Urinary bladder (tissue), 4 donors: Measurements from ENCODE around the gene PNRC2. TPM values are rescaled to one million over a fixed set of nuclear protein-coding genes. Genes with fewer than 3 reads are reported as not detected.
A peak's percentile ranks its signal among the peaks of the same experiment; 100 is the strongest.

Experiments used
- DNase-seq: peaks from one replicate; pipeline ENCODE4 v3.0.0-alpha.2; 2015; ENCODE audit errors: extremely low spot score
- H3K27ac ChIP-seq: one replicate; pipeline ENCODE4 v1.5.1; 2013; ENCODE audit warnings: low read depth, mild to moderate bottlenecking, moderate library complexity
- H3K36me3 ChIP-seq: one replicate; pipeline ENCODE4 v1.6.1; 2013; ENCODE audit warnings: mild to moderate bottlenecking, moderate library complexity; ENCODE audit not compliant: insufficient read depth
- H3K4me1 ChIP-seq: one replicate; pipeline ENCODE4 v1.6.1; 2013; ENCODE audit warnings: mild to moderate bottlenecking, moderate library complexity; ENCODE audit not compliant: insufficient read depth
- H3K4me3 ChIP-seq: one replicate; pipeline ENCODE4 v1.5.1; 2013; ENCODE audit warnings: low read depth, low read length
- WGBS: extraction: QIAGEN DNeasy Blood & Tissue Kit; methylation state at CpG from one replicate; pipeline ENCODE4 v1.1.7; 2013; 5-methylcytosine and 5-hydroxymethylcytosine counted together
- polyA plus RNA-seq: library from polyadenylated mRNA; stranded (reverse); fragments of 200-250 nt; gene quantifications from one replicate; pipeline ENCODE4 v1.2.3, GENCODE V29; 2013
- total RNA-seq: library from RNA; depleted of rRNA; stranded (reverse); fragments of >200 nt; gene quantifications from one replicate; pipeline ENCODE4 v1.2.3, GENCODE V29; 2014
- donor health status: healthy with polysubstance abuse.
- donor health status: healthy.

PNRC2 gene
- total RNA-seq = 156 TPM
- 94.0 TPM for polyA plus RNA-seq

- H3K36me3 ChIP-seq = no peaks in the 10 kb centered on the region
- peak within 1 kb of the TSS; percentile 99 for H3K27ac ChIP-seq
- H3K4me1 ChIP-seq = no peaks in the 10 kb centered on the region
- peak; percentile 94 for DNase-seq
- under 1% methylated on average over 84 of the region's 84 CpGs for WGBS
- H3K4me3 ChIP-seq = peak within 1 kb of the TSS; percentile 63
Measured at GRCh38 chr1:23959461-23960290, at the start of gene PNRC2. Gene PNRC2 (plus strand): TSS chr1:23959828. CDS start chr1:23961458, 1,630 bp downstream.

DNA sequence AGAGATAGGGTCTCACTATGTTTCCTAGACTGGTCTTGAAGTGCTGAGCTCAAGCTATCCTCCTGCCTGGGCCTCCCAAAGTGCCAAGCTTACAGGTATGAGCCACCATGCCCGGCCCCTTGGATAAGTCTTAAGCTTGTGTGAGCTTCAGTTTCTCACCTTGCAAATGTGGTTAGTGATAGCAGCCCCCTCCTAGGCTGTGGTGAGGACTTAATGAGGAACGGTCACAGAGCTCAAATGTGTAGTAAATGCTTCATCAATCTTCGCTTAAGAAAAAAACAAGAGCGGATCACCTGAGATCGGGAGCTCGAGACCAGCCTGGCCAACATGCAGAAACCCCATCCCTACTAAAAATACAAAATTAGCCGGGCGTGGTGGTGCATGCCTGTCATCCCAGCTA lies 49.5 kb upstream of the PNRC2 start:
- H3K27ac ChIP-seq = no peak overlapping the region
- H3K4me3 ChIP-seq = no peak overlapping the region
- 94% methylated on average over 8 of the region's 8 CpGs for WGBS
- no peak for DNase-seq
- no peaks in the 10 kb centered on the region for H3K36me3 ChIP-seq
- no peaks in the 10 kb centered on the region for H3K4me1 ChIP-seq

DNA sequence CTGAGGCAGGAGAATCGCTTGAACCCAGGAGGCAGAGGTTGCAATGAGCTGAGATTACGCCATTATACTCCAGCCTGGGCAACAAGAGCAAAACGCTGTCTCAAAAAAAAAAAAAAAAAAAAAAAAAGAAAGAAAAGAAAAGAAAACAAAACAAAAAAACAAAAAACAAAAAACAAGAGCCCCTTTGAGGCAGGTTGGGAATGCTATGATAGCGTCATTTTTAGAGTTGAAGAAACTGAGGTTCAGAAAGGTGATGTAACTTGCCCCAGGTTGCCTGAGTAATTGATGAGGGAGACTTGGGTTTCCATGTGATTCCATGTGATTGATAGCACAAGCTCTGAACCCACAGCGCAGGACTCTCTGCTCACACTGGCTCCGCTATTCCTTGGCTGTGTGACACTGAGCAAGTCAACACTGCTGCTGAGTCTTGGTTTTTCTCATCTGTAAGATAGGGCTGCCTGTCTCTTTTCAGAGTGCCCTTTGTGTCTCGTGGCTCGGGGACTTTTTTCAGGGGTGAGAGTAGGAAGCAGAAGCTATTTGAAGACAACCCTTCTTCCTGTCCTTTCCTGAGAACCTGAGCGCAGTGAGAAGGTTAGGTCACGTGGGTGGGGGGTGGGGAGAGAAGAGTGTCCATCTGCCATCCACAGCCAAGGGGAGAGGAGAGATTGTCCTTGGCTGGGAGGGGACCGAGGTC lies 48.9 kb upstream of the PNRC2 start:
- H3K4me3 ChIP-seq = no peak overlapping the region
- no peaks in the 10 kb centered on the region for H3K36me3 ChIP-seq
- no peak for DNase-seq
- WGBS = 78% methylated on average over 11 of the region's 11 CpGs
- H3K4me1 ChIP-seq = no peaks in the 10 kb centered on the region
- H3K27ac ChIP-seq = no peak overlapping the region

GRCh38 chr1:23911921-23912320 lies 47.7 kb upstream of the PNRC2 start:
- no peak for DNase-seq
- Histone ChIP-seq H3K27ac (no peak overlapping the region), H3K4me1 (no peaks in the 10 kb centered on the region), H3K36me3 (no peaks in the 10 kb centered on the region), H3K4me3 (no peak overlapping the region)
- WGBS = 80% methylated on average over 8 of the region's 8 CpGs

GRCh38 chr1:23913212-23913880 lies 46.3 kb upstream of the PNRC2 start, which contains the start of gene CNR2:
Gene CNR2 (minus strand): TSS chr1:23913362. CDS start chr1:23875617, 37,745 bp downstream.
- Histone ChIP-seq H3K27ac (no peak within 1 kb of the TSS), H3K4me3 (no peak within 1 kb of the TSS), H3K36me3 (no peaks in the 10 kb centered on the region), H3K4me1 (no peaks in the 10 kb centered on the region)
- DNase-seq = no peak
- 68% methylated on average over 7 of the region's 7 CpGs for WGBS

DNA sequence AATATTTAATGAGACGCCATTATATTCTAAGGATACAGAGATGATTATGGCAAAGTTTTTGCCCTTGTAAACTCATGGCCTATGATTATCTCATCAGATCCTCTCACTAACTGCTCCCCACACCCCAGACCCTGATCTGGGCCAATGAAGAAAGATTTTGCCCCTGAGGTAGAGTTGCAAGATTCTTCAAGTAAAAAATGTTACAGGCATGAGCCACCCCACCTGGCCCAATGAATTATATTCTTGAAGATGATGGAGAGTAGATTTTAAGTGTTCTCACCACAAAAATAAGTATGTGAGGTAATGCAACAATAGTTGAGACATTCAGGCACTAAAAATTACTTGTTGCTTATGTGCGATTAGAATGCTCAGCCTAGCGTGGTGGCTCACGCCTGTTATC lies 44.7 kb upstream of the PNRC2 start:
- DNase-seq = no peak
- no peak overlapping the region for H3K27ac ChIP-seq
- 91% methylated on average over 4 of the region's 4 CpGs for WGBS
- no peak overlapping the region for H3K4me3 ChIP-seq
- H3K4me1 ChIP-seq = no peaks in the 10 kb centered on the region
- H3K36me3 ChIP-seq = no peaks in the 10 kb centered on the region

GRCh38 chr1:23915466-23915865 lies 44.2 kb upstream of the PNRC2 start:
- no peaks in the 10 kb centered on the region for H3K4me1 ChIP-seq
- no peaks in the 10 kb centered on the region for H3K36me3 ChIP-seq
- 95% methylated on average over 5 of the region's 5 CpGs for WGBS
- H3K4me3 ChIP-seq = no peak overlapping the region
- DNase-seq = no peak
- no peak overlapping the region for H3K27ac ChIP-seq

GRCh38 chr1:23916209-23917131 lies 43.2 kb upstream of the PNRC2 start:
- Histone ChIP-seq H3K27ac (no peak overlapping the region), H3K36me3 (no peaks in the 10 kb centered on the region), H3K4me3 (no peak overlapping the region), H3K4me1 (no peaks in the 10 kb centered on the region)
- peak; percentile 59 for DNase-seq
- WGBS = 50% methylated on average over 12 of the region's 12 CpGs

- Histone ChIP-seq H3K4me1 (no peaks in the 10 kb centered on the region), H3K27ac (no peak overlapping the region), H3K4me3 (no peak overlapping the region), H3K36me3 (no peaks in the 10 kb centered on the region)
- DNase-seq = no peak
- 72% methylated on average over 8 of the region's 8 CpGs for WGBS
Measured at GRCh38 chr1:23922321-23922943, 37.2 kb upstream of the PNRC2 start.

DNA sequence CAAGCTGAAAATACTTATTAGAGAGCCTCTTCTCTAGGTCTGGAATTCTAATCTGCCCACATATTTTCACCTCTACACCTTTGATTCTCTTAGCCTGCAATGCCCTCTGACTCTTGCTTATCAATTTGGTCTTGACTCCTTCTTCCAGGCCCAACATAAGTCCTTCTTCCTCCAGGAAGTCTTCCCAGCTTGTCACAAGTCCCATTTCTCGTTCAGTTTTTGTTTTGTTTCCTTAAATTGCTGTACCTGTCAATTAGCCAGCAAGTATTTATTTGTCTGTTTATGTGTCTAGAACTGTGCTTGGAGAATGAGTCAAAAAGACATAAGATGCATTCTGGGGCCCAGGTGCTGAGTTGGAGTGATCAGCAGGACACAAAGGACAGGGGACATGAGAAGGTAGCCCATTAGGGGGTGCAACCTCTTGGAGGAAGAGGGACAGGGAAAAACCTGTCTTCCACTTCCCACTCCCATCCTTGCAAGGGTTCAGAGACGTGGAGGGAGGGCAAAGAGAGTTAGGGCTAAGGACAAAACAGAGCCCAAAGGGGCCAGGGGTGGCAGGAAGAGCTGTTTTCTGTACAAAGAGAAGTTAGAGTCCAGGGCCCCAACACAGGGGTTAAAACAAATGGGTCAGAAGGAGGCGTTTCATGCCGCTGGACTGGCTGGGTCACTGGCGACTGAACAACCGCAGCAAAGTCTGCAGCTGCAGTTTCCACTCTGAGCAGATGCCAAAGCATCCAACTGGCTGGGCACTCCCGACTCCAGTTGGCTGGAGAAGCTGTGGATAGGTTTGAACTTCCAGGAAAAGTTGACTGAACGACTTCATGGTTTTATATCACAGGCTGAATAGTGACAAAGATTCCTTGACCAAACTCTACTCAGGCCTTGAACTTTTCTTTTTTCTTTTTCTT lies 35.8 kb upstream of the PNRC2 start:
- H3K4me1 ChIP-seq = no peaks in the 10 kb centered on the region
- 42% methylated on average over 8 of the region's 8 CpGs for WGBS
- H3K4me3 ChIP-seq = no peak overlapping the region
- H3K27ac ChIP-seq = no peak overlapping the region
- H3K36me3 ChIP-seq = no peaks in the 10 kb centered on the region
- no peak for DNase-seq

- H3K4me1 ChIP-seq = no peaks in the 10 kb centered on the region
- WGBS = 93% methylated on average over 11 of the region's 11 CpGs
- H3K4me3 ChIP-seq = no peak overlapping the region
- no peak overlapping the region for H3K27ac ChIP-seq
- H3K36me3 ChIP-seq = no peaks in the 10 kb centered on the region
- no peak for DNase-seq
Measured at GRCh38 chr1:23924601-23925000, 35.0 kb upstream of the PNRC2 start.

DNA sequence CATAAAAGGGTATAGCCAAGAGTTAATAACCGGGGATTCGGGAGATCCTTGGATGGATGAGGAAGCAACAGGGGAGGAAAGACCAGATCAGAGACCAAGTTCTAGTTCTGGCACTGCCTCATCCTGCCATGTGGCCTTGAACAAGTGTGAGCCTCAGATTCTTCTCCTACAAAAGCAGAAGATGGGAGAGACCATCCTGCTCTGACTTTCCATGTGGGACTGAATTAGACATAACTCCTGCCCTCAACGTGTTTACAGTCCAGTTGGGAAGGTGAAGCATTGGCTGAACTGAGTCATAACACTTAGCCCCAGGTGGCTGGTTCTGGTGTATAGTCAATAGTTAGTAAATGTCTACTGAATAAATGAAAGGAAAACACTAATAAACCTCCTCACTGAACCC lies 34.3 kb upstream of the PNRC2 start:
- WGBS = 82% methylated on average over 3 of the region's 3 CpGs
- no peak overlapping the region for H3K27ac ChIP-seq

More for the DNA sequence above, 34.3 kb upstream of the PNRC2 start:
- Histone ChIP-seq H3K36me3 (no peaks in the 10 kb centered on the region), H3K4me3 (no peak overlapping the region), H3K4me1 (no peaks in the 10 kb centered on the region)
- no peak for DNase-seq
